BLaER1 (cell line): ENCODE results near the gene CCDC74B.
"Not testable (repeated sequence)": the region's sequence is repeated elsewhere in the genome, so short reads cannot be mapped to it uniquely, and the experiment has no call there.

Experiments used
- H3K27ac ChIP-seq: shearing (Covaris generic); formaldehyde crosslinking; 2 replicates; pipeline ENCODE4 v1.8.1; 2022
- H3K27me3 ChIP-seq: shearing (Covaris generic); formaldehyde crosslinking; 2 replicates; pipeline ENCODE4 v1.8.1; 2022
- H3K36me3 ChIP-seq: shearing (Covaris generic); formaldehyde crosslinking; 2 replicates; pipeline ENCODE4 v1.8.1; 2022
- H3K4me1 ChIP-seq: shearing (Covaris generic); formaldehyde crosslinking; 2 replicates; pipeline ENCODE4 v1.8.1; 2022
- H3K4me2 ChIP-seq: shearing (Covaris generic); formaldehyde crosslinking; 2 replicates; pipeline ENCODE4 v1.8.1; 2022
- H3K4me3 ChIP-seq: shearing (Covaris generic); formaldehyde crosslinking; 2 replicates; pipeline ENCODE4 v1.8.1; 2022
- H3K9ac ChIP-seq: shearing (Covaris generic); formaldehyde crosslinking; 2 replicates; pipeline ENCODE4 v1.8.1; 2022
- H3K9me3 ChIP-seq: shearing (Covaris generic); formaldehyde crosslinking; 2 replicates; pipeline ENCODE4 v1.8.1; 2022
- H4K20me1 ChIP-seq: shearing (Covaris generic); formaldehyde crosslinking; 2 replicates; pipeline ENCODE4 v1.8.1; 2022
- Cebpa-rat ChIP-seq: shearing (Covaris generic); IDR thresholded peaks from 2 replicates; pipeline ENCODE4 v1.8.1; 2022

The CCDC74B gene

DNA sequence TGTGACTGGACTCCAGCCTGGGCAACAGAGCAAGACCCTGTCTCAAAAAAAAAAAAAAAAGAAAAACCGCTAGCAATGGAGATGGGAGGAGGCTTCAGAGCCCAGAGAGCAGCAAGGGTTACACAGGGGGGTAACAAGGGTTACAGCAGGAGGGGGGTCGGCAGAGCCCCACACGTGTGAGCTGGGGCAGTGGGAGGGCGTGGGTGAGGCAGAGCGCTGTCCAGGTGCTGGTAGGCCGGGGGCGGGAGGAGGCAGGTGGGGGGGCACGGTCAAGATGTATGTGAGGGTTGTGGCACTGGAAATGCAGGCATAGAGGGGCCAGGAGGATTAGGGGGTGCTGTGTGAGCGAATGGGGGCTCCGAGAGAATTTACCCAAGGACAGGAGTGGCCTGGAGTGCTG lies 40.5 kb upstream of the CCDC74B start:
- Histone ChIP-seq H3K36me3 (peaks cover 54% of the 10 kb centered on the region), H4K20me1 (peaks cover 78% of the 10 kb centered on the region), H3K4me1 (peaks cover 46% of the 10 kb centered on the region), H3K27me3 (no peaks in the 10 kb centered on the region), H3K27ac (0 out of 2 replicates have a peak overlapping the region, but pooled peaks have one; percentile 9), H3K9ac (no peak overlapping the region), H3K9me3 (no peaks in the 10 kb centered on the region), H3K4me2 (peak overlapping the region; percentile 37), H3K4me3 (no peak overlapping the region)
- no peak for TF ChIP-seq Cebpa-rat

DNA sequence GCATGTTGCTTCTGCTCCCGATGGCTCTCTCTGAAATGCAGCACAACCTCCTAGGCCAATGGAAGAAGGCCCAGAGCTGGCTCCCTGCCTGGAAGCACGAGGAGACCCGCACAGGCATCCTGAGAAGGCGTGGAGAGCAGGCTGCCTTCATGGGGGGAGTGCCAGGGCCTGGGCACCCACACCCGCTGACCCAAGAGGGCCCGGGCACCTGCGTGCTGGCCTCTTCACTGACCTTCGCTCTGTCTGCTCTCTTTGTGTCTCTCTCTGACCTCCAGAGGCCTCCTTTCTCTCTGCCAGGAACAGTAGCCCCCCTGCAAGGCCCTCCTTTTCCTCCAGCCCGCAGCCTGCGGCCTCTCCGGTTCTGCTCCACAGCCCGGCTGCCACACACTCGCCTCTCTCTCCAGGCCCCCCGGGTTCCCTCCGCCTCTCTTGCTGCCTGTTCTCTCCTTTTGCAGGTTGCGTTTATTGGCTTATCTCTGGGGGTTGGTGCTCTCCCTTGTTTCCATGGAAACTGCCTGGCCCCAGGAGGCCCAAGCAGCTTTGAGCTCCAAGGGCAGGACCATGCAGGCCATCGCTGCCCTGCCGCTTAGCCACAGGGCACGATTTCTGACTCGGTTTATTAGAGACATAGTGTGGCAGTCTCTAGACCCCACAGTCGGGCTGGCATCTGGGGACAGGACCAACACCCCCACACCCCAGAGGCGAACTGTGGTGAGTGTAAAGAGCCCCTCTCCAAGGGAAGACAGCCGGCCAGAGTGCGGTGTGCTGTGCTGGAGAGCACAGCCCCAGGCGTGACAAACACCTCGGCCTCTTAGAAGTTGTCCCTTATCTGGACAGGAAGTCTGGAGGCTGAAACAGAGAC lies 38.8 kb upstream of the CCDC74B start:
- peak overlapping the region; percentile 97 for H3K9ac ChIP-seq
- peak overlapping the region; percentile 98 for H3K4me2 ChIP-seq
- H3K27me3 ChIP-seq = no peaks in the 10 kb centered on the region
- H3K9me3 ChIP-seq = no peaks in the 10 kb centered on the region
- peaks cover 58% of the 10 kb centered on the region for H3K4me1 ChIP-seq
- TF ChIP-seq Cebpa-rat = no peak
- H3K27ac ChIP-seq = peak overlapping the region; percentile 94
- peaks cover 47% of the 10 kb centered on the region for H3K36me3 ChIP-seq
- H4K20me1 ChIP-seq = peaks cover 78% of the 10 kb centered on the region
- H3K4me3 ChIP-seq = peak overlapping the region; percentile 99

DNA sequence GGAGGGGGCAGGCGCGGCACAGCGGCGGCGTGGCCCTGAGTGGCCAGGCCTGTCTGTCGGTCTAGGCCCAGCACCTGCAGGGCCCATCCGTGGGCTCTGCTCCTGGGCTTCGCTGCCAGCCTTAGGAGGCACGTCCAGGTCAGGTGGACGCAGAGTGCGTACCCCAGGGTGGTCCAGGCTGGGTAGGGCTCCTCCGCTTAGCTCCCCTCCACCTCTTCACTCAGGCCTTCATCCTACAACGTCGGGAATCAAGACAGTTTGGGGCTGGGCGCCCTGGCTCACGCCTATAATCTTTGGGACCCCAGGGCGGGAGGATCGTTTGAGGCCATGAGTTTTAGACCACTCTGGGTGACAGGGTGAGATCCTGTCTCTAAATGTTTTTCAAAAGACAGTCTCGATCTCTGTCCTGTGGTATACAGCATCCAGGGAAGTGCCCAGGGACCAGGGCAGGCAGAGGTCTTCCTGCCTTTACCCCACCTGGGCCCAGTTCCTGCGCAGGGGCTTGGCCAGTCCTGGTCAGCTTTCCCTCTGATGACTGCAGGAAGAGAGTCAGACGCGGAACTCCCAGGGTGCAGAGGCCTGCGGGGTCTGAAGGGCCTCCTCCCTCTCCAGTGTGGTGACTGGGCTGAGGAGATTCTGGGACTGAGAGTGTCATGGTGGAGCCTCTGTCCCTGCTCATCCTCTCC lies 38.1 kb upstream of the CCDC74B start:
- Histone ChIP-seq H4K20me1 (peaks cover 78% of the 10 kb centered on the region), H3K27ac (peak overlapping the region; percentile 94), H3K4me3 (peak overlapping the region; percentile 99), H3K4me2 (peak overlapping the region; percentile 98), H3K36me3 (peaks cover 47% of the 10 kb centered on the region), H3K4me1 (peaks cover 58% of the 10 kb centered on the region), H3K9ac (peak overlapping the region; percentile 97)
- H3K9me3 ChIP-seq, H3K27me3 ChIP-seq: not testable (repeated sequence)

DNA sequence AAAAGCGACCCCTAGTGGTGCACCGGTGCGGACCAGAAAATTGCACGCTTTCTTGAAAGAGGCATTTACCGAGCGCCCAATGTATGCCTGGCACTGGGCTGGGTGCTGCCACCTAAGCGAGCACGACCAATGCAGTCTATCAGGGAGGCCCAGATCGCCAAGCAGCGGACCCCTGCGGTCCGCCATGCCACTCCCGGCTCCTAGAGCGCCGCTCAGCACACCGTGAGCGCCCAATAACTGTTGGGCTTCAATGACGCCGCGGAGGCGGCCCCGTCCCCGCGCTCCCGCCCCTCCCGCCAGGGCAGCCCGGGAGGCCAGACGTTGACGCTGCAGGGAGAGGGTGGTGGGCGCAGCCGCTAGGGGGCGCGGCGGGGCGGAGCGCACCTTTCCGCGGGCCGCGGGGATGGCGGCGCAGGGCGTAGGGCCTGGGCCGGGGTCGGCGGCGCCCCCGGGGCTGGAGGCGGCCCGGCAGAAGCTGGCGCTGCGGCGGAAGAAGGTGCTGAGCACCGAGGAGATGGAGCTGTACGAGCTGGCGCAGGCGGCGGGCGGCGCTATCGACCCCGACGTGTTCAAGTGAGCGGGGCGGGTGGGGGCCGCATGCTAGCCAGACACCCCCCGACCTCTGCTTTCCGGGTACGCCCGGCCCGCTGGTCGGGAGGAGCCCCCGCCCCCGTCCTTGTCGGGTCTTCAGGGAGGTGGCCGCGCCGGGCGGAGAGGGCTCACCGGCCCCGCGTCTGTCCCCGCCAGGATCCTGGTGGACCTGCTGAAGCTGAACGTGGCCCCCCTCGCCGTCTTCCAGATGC lies 37.2 kb upstream of the CCDC74B start, which contains the start of gene MZT2B:
MZT2B (plus strand) TSS at position 383 of the 803 bp plus-strand sequence; CDS start at position 404, 21 bp downstream.
- Histone ChIP-seq H3K27ac (peak within 1 kb of the TSS; percentile 94), H3K4me3 (peak within 1 kb of the TSS; percentile 99), H3K4me1 (peaks cover 53% of the 10 kb centered on the region), H3K4me2 (peak within 1 kb of the TSS; percentile 98), H3K9ac (peak within 1 kb of the TSS; percentile 97), H4K20me1 (peaks cover 78% of the 10 kb centered on the region), H3K36me3 (peaks cover 45% of the 10 kb centered on the region)
- not testable (repeated sequence) for H3K27me3 ChIP-seq, H3K9me3 ChIP-seq

DNA sequence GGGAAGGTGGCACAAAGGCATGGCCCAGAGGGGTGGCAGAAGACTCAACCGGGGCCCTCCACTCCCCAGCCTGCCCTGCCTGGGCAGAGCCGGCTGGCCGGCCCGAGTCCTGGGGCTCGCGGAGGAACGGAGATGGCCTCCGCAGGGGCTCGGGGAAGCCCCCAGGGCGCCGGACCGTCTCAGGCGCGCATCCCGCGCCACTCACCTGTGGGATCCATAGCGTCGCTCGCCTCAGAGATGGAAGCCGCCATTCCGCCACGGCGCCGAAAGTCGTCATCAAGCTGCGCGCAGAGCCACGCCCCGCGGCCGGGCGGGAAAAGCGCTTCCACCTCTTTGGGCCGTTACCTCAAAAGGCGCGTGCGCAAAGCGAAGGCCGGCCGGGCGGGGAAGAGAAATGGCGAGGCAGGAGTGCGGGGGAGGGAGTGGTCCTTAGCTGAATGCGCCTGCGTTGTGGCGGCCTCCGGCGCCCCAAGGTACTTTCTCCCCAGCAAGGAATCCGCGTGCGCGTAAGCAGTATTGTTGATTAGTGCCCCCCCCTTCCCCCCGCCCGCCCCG lies 36.5 kb upstream of the CCDC74B start, which contains the start of gene SMPD4:
SMPD4 (minus strand) TSS at position 278 of the 555 bp plus-strand sequence. CDS start 5,010 bp downstream, outside the sequence.
- Histone ChIP-seq H3K27me3 (no peaks in the 10 kb centered on the region), H3K9ac (peak within 1 kb of the TSS; percentile 97), H3K9me3 (no peaks in the 10 kb centered on the region), H3K4me3 (peak within 1 kb of the TSS; percentile 99), H3K36me3 (peaks cover 45% of the 10 kb centered on the region), H3K4me2 (peak within 1 kb of the TSS; percentile 98), H3K4me1 (peaks cover 46% of the 10 kb centered on the region), H3K27ac (peak within 1 kb of the TSS; percentile 94), H4K20me1 (peaks cover 78% of the 10 kb centered on the region)
- TF ChIP-seq Cebpa-rat = no peak

DNA sequence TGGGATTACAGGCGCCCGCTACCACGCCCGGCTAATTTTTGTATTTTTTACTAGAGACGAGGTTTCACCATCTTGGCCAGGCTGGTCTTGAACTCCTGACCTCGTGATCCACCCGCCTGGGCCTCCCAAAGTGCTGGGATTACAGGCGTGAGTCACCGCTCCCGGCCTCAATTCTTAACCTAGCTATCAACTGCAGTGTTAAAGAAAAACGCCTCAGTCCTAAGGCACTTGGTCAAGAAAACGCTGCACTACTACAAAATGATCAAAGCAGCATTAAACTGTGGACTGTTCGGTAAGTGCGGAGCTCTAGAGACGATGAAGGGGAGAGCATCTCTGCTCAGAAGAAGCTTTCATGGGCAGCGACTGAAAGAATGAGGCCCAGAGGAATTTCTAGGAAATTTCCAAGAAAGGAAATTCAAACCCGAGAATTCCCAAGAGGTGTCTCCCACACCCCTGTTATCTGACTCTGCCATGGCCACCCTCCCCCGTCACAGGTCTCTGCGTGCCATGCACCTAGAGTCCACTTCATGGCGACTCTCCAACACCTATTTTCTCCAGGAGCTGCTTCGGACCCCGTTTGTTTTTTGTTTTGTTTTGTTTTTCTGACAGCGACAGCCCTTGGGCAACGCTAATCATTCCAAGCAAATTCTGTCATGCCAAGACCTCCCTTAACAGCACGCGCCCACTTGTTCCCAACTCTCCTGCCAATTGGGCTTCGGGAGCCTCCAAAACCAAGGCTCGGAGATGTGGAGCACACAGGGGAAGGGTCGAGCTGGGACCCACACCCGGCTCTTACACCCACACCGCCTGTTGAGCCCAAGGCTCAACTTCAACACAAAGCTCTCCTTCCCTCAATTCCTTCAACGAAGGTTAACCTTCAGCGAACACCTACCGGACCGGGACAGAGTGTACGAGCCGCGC lies 35.8 kb upstream of the CCDC74B start:
- Histone ChIP-seq H3K27ac (peak overlapping the region; percentile 94), H3K9ac (peak overlapping the region; percentile 97)

DNA sequence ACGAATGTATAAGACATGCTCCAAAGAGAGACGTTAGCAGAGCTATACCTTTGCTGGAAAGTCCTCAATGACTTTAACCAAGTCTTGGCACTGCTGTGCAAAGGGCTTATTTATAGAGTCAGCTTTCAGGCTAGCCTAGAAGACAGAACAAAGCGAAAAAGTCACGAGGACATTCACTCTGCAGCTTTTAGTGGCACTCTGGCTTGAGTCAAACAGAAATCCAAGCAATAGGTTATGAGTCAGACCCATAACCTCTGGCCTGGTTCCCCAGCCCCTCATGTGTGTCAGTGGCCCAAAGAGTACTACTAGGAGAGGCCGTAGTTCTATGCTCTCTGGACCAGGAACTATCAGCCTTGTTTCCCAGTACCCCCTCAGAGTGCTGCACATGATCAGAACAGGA lies 30.0 kb upstream of the CCDC74B start:
- Histone ChIP-seq H4K20me1 (peaks cover 84% of the 10 kb centered on the region), H3K36me3 (peaks cover 92% of the 10 kb centered on the region)
- H3K27me3 ChIP-seq = not testable (repeated sequence)

More for the DNA sequence above, 35.8 kb upstream of the CCDC74B start:
- Histone ChIP-seq H4K20me1 (peaks cover 74% of the 10 kb centered on the region), H3K4me2 (peak overlapping the region; percentile 98), H3K4me1 (peaks cover 38% of the 10 kb centered on the region), H3K4me3 (peak overlapping the region; percentile 99), H3K36me3 (peaks cover 43% of the 10 kb centered on the region)
- H3K9me3 ChIP-seq, H3K27me3 ChIP-seq: not testable (repeated sequence)

DNA sequence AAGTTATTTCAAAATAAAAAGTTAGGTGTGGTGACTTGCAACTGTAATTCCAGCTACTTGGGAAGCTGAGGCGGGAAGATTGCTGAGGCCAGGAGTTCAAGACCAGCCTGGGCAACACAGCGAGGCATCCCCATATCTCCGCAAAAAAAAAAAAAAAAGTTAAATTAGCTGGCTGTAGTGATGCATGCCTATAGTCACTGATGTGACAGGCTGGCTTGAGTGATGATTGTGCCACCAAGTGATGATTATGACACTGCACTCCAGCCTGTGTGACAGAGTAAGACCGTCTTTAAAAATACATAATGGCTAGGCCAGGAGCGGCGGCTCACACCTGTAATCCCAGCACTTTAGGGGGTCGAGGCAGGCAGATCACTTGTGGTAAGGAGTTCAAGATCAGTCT lies 25.0 kb upstream of the CCDC74B start:
- no peak overlapping the region for H3K4me2 ChIP-seq
- H3K36me3 ChIP-seq = peaks cover 100% of the 10 kb centered on the region
- no peak overlapping the region for H3K27ac ChIP-seq
- H3K9ac ChIP-seq = no peak overlapping the region
- H3K4me3 ChIP-seq = no peak overlapping the region
- peaks cover 58% of the 10 kb centered on the region for H4K20me1 ChIP-seq
- H3K27me3 ChIP-seq = no peaks in the 10 kb centered on the region
- no peaks in the 10 kb centered on the region for H3K9me3 ChIP-seq
- H3K4me1 ChIP-seq = no peaks in the 10 kb centered on the region
- TF ChIP-seq Cebpa-rat = no peak

More for the DNA sequence above, 30.0 kb upstream of the CCDC74B start:
- not testable (repeated sequence) for H3K9me3 ChIP-seq, H3K27ac ChIP-seq, H3K4me1 ChIP-seq, H3K9ac ChIP-seq, H3K4me2 ChIP-seq, H3K4me3 ChIP-seq

DNA sequence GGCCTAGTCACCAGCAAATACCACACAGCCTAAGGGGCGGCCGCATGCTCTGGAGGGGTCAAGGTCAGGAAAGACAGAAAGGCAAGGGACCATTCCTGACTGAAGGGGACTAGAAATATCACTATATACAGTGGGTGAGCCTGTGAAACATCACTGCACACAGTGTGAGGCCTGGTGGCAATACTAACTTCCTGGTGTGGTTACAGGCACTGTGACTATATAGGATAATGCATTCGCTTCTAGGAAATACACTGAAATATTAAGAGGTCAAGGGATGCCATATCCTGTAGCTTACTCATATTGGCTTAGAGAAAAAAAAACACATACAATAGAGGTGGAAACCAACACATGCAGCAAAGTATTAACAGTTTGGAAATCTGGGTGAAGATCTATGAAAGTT lies 24.3 kb upstream of the CCDC74B start:
- H3K4me2 ChIP-seq, H3K4me1 ChIP-seq, H3K4me3 ChIP-seq, H3K27me3 ChIP-seq, H3K9ac ChIP-seq, H3K27ac ChIP-seq, H3K9me3 ChIP-seq: not testable (repeated sequence)
- H4K20me1 ChIP-seq = peaks cover 52% of the 10 kb centered on the region
- H3K36me3 ChIP-seq = peaks cover 100% of the 10 kb centered on the region

DNA sequence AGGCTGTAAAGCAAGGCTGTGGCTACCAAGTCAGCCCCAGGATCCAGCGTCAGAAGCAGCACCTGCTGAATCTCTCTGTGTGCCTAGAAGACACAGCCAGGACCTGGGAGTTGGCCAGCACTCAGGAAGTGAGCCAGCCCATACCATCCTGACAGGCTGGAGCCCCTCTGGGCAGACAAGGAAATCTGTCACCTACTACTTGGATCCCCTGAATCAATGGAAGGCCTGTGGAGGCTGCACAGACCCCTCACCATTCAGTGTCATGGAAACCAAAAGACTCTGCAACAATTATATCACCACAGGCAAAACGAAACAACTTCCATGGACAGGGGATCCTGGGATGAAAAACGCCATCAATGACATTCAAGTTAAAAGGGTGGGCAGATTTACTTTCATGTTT lies 21.7 kb upstream of the CCDC74B start:
- not testable (repeated sequence) for H3K4me1 ChIP-seq, H3K27ac ChIP-seq, H3K9ac ChIP-seq, H3K27me3 ChIP-seq, H3K9me3 ChIP-seq, H3K4me3 ChIP-seq, H3K4me2 ChIP-seq
- Histone ChIP-seq H4K20me1 (peaks cover 51% of the 10 kb centered on the region), H3K36me3 (peaks cover 96% of the 10 kb centered on the region)
